Left lung (tissue), 10 donors: ENCODE data around the gene EDC4. TPM values are rescaled to one million over a fixed set of nuclear protein-coding genes. Genes with fewer than 3 reads are reported as not detected.

Source experiments
- ATAC-seq: fragments of 200-7000 bp; cut with Tn5 transposase; one replicate; pipeline ENCODE4 v1.9.1; 2020; ENCODE audit warnings: moderate library complexity
- DNase-seq, 4 donors: peaks; one replicate each; pipeline ENCODE4 v3.0.0-alpha.2; 2013 to 2020
- H3K27ac ChIP-seq, 2 donors: fragments of 200-600 bp; sonication (generic) in 1 of 2; one replicate each; pipeline versions ENCODE4 v1.5.0 to v1.8.0; 2020 to 2021
- H3K27me3 ChIP-seq, 2 donors: fragments of 200-600 bp; sonication (generic) in 1 of 2; one replicate each; pipeline versions ENCODE4 v1.5.0 to v1.8.0; 2020 to 2021
- H3K36me3 ChIP-seq, 2 donors: fragments of 200-600 bp; sonication (generic) in 1 of 2; one replicate each; pipeline versions ENCODE4 v1.5.0 to v1.8.0; 2020 to 2021
- H3K4me1 ChIP-seq, 2 donors: fragments of 200-600 bp; one replicate each; pipeline ENCODE4 v1.8.0; 2021
- H3K4me3 ChIP-seq, 2 donors: fragments of 200-600 bp; sonication (generic) in 1 of 2; one replicate each; pipeline versions ENCODE4 v1.5.0 to v1.8.0; 2020 to 2021; ENCODE audit warnings: mild to moderate bottlenecking in 1 of 2
- H3K9me3 ChIP-seq, 2 donors: fragments of 200-600 bp; sonication (generic) in 1 of 2; one replicate each; pipeline versions ENCODE4 v1.5.0 to v1.8.0; 2020 to 2021
- intact Hi-C, 2 donors: fragments of 100-400 bp; cut with DNase I; formaldehyde crosslinking; loops; one replicate each; pipeline versions ENCODE4 v1.11.2 to v1.14.2; 2022
- polyA plus RNA-seq, 6 donors: library from polyadenylated mRNA; unstranded; fragments of 120-200 nt; gene quantifications; one replicate each; pipeline ENCODE4 v1.2.1, GENCODE V29; 2013; ENCODE audit not compliant: insufficient read length in 6 of 6
- total RNA-seq, 2 donors: library from RNA; stranded (reverse); fragmentation: NEBNext Ultra II Directional; extraction: Animal tissue kit (Norgen Biotek cat#: 25700); gene quantifications; one replicate each; pipeline ENCODE4 v1.2.1, GENCODE V29; 2021
- TF ChIP-seq, protein P1 (sequence below), 2 donors: fragments of 200-600 bp; sonication (generic) in 1 of 2; IDR thresholded peaks; one replicate each; pipeline versions ENCODE4 v1.5.0 to v1.8.0; 2021; ENCODE audit warnings: antibody characterized with exemption in 2 of 2
- donor health status: DM: no; HTN: yes; CAD: no.
- donor health status: DM: no; HTN: no; CAD: no.

Gene EDC4
- total and polyA plus RNA-seq, 8 donors, result 47.9 to 94.4 (median 76.4) TPM

DNA sequence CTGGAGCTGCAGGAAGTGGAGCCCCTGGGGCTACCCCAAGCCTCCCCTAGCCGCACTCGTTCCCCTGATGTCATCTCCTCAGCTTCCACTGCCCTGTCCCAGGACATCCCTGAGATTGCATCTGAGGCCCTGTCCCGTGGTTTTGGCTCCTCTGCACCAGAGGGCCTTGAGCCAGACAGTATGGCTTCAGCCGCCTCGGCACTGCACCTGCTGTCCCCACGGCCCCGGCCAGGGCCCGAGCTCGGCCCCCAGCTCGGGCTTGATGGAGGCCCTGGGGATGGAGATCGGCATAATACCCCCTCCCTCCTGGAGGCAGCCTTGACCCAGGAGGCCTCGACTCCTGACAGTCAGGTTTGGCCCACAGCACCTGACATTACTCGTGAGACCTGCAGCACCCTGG lies 7.7 kb downstream of the EDC4 start:
- DNase-seq (no peak), ATAC-seq (no peak)
- intact Hi-C loops, result loop anchor here in 1 of 2 donors (5.0 kb wide), 1 partner anchor 47 kb away; no protein-coding TSS in a partner anchor
- H3K27ac ChIP-seq, result no peak overlapping the region
- peaks cover 0 to 18% of the 10 kb centered on the region in 2 donors for H3K4me1 ChIP-seq
- H3K9me3 ChIP-seq, result no peaks in the 10 kb centered on the region
- H3K36me3 ChIP-seq, result peaks cover 0 to 97% of the 10 kb centered on the region in 2 donors
- H3K4me3 ChIP-seq, result no peak overlapping the region
- TF ChIP-seq, protein P1, sequence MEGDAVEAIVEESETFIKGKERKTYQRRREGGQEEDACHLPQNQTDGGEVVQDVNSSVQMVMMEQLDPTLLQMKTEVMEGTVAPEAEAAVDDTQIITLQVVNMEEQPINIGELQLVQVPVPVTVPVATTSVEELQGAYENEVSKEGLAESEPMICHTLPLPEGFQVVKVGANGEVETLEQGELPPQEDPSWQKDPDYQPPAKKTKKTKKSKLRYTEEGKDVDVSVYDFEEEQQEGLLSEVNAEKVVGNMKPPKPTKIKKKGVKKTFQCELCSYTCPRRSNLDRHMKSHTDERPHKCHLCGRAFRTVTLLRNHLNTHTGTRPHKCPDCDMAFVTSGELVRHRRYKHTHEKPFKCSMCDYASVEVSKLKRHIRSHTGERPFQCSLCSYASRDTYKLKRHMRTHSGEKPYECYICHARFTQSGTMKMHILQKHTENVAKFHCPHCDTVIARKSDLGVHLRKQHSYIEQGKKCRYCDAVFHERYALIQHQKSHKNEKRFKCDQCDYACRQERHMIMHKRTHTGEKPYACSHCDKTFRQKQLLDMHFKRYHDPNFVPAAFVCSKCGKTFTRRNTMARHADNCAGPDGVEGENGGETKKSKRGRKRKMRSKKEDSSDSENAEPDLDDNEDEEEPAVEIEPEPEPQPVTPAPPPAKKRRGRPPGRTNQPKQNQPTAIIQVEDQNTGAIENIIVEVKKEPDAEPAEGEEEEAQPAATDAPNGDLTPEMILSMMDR (IDR thresholded peaks at IDR 0.05), result no peak
- H3K27me3 ChIP-seq, result no peaks in the 10 kb centered on the region

DNA sequence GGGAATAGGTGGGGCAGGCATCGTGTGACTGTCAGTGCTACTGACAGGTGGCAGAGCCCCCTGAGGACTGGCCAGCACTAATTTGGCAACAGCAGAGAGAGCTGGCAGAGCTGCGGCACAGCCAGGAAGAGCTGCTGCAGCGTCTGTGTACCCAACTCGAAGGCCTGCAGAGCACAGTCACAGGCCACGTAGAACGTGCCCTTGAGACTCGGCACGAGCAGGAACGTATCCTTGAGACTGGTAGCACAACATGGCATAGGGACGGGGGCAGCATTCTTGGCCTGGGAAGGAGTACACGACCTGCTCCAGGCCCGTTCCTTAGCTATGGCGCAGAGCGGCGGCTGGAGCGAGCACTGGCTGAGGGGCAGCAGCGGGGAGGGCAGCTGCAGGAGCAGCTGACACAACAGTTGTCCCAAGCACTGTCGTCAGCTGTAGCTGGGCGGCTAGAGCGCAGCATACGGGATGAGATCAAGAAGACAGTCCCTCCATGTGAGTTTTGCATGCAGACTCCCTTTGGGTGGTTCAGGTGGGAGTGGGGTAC lies 8.8 kb downstream of the EDC4 start:
- Histone ChIP-seq H3K27me3 (no peaks in the 10 kb centered on the region), H3K36me3 (peaks cover 0 to 100% of the 10 kb centered on the region in 2 donors), H3K9me3 (no peaks in the 10 kb centered on the region), H3K27ac (no peak overlapping the region), H3K4me1 (peaks cover 0 to 12% of the 10 kb centered on the region in 2 donors), H3K4me3 (no peak overlapping the region)
- TF ChIP-seq, protein P1 (IDR thresholded peaks at IDR 0.05), result no peak
- no peak for DNase-seq
- intact Hi-C loops, result loop anchor here in 1 of 2 donors (5.0 kb wide), 1 partner anchor 46 kb away; no protein-coding TSS in a partner anchor
- no peak for ATAC-seq

DNA sequence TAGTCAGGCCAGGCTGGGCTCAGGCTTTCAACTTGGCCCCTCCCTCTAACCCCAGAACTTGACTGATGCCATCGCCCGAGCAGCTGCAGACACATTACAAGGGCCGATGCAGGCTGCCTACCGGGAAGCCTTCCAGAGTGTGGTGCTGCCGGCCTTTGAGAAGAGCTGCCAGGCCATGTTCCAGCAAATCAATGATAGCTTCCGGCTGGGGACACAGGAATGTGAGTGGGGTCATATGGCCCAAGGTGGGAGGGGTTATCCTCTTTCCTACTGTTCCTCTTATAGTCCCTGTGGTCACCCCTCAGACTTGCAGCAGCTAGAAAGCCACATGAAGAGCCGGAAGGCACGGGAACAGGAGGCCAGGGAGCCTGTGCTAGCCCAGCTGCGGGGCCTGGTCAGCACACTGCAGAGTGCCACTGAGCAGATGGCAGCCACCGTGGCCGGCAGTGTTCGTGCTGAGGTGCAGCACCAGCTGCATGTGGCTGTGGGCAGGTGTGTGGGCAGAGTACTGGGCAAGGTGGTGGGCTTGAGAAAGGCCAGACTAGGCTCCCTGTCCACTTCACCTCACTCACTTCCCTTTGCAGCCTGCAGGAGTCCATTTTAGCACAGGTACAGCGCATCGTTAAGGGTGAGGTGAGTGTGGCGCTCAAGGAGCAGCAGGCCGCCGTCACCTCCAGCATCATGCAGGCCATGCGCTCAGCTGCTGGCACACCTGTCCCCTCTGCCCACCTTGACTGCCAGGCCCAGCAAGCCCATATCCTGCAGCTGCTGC lies 9.7 kb downstream of the EDC4 start:
- no peaks in the 10 kb centered on the region for H3K9me3 ChIP-seq
- H3K27ac ChIP-seq, result no peak overlapping the region
- peaks cover 0 to 12% of the 10 kb centered on the region in 2 donors for H3K4me1 ChIP-seq
- intact Hi-C loops, result loop anchor here in 1 of 2 donors (5.0 kb wide), 1 partner anchor 45 kb away; no protein-coding TSS in a partner anchor
- H3K27me3 ChIP-seq, result no peaks in the 10 kb centered on the region
- TF ChIP-seq, protein P1 (IDR thresholded peaks at IDR 0.05), result no peak
- no peak overlapping the region for H3K4me3 ChIP-seq
- ATAC-seq (no peak), DNase-seq (no peak)
- H3K36me3 ChIP-seq, result peaks cover 0 to 95% of the 10 kb centered on the region in 2 donors

DNA sequence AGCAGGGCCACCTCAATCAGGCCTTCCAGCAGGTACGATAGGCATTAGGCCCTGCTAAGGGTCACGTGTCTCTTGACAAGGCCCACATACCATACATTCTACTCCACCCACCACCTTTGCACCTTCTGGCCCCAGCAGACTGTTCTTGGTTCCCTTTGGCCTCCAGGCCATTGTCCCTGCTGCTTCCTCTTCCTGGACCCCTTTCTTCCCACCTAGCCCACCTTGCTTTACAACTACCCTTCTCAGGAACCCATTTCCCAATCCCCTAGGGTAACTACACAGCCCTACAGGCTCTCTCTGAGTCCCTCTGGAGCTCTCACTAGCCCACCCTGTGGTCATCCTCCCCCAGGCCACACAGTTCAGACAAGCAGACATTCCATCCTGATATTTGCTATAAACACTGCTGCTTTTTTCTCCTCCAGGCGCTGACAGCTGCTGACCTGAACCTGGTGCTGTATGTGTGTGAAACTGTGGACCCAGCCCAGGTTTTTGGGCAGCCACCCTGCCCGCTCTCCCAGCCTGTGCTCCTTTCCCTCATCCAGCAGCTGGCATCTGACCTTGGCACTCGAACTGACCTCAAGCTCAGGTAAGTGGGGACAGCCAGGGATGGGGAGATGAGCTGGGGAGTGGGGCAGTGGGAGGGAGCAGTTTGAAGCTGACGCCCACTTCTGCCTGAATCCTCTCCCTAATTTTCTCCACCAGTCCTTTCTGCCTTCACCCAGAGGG lies 10.5 kb downstream of the EDC4 start:
- Histone ChIP-seq H3K27ac (no peak overlapping the region), H3K9me3 (no peaks in the 10 kb centered on the region), H3K4me1 (peaks cover 0 to 12% of the 10 kb centered on the region in 2 donors), H3K36me3 (peaks cover 0 to 88% of the 10 kb centered on the region in 2 donors), H3K4me3 (no peak overlapping the region), H3K27me3 (no peaks in the 10 kb centered on the region)
- DNase-seq (no peak), ATAC-seq (no peak)
- TF ChIP-seq, protein P1 (IDR thresholded peaks at IDR 0.05), result peak in 1 of 2 donors; percentile 91
- intact Hi-C loops, result loop anchor here in 1 of 2 donors (5.0 kb wide), 1 partner anchor 44 kb away; no protein-coding TSS in a partner anchor
